ENCODE data around the gene AK8.
"Not testable (repeated sequence)": the region's sequence is repeated elsewhere in the genome, so short reads cannot be mapped to it uniquely, and the experiment has no call there.

Gene AK8

DNA sequence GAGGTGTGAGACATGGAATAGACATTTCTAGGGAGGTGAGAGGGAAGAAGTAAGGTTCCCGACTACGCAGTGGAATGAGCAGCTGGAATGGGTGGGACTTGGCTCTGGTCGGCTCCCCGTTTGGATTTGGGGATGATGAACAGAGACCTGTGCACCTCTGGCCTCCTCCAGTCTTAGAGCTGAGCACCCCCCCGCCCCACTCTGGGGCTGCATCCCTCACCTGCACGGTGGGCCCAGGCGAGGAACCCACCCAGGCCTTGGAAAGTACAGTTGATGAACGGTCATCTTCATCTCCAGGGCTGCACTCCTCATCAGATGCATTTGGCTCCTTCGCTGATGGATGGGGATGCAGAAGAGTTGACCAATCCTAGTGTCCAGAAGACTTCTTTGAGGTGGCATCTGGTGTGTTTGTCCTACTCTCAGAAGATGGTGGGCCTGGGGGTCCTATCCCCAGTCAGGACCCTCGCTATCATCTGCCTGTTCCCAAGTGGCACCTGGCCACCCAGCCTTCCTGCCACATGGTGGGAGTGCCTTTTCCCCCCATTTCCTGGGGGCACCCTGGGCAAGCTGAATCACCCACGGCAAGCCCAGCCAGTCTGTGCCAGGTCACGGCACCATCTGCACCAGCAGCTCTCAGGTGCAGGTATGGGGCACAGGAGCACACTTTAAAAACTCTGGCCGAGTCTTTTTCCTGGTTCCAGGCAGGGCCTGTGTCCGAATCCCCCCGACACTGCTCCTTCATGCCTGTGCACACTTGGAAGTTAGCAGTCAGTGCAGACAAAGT is 137.4 kb downstream of the AK8 start:
- no peak for DNase-seq

DNA sequence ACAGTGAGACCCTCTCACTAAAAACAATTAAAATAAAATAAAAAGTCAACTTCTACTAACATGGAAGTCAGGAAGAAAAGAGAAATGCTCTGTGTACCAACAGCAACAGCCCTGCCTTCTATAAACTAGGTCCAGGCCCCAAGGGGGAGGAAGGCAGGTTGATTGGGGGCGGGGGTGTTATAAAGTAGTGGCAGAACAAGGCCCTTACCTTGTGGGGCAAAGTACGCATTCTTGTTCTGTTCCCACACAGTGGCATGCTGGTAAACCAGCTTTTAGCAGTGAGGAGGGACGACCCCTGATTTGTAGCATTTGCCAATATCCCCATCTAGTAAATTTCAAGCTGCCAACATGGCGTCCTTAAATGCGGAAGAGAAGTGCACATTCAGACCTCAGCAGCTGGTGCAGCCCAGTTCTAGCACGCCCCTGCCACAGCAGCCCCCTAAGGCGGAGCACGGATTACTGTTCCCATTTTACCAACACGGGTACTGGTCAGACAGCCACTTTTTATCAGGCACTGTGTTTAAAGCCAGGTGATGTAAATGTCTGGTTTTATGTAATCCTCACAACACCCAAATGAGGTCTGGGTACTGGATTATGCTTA is 138.3 kb downstream of the AK8 start:
- no peak for DNase-seq

DNA sequence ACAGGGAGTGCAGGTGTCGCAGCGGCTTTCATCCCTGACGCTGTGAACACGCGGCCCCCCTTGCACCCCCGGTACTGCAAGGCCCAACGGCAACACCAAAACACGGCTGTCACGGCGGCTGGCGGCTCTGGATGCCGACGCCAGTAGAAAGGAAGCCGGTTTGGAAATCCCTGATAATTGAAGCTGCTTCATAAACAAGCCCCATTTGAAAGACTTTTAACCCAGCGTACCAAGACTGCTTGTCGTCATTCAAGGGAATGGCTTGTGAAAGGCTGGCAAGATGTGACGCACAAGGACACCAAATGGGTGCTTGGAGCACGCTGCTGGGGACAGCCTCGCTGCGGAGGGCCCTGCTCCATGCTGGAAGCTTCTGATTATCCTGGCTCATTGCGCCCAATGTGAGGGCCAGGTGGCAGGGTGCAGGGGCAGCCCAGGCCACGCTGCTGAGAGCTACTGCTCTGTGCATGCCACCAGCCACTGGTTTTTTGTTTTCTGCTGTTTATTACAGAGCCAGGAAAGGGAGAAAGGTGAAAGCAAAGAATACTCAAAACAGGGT is 144.7 kb downstream of the AK8 start:
- no peak for DNase-seq

DNA sequence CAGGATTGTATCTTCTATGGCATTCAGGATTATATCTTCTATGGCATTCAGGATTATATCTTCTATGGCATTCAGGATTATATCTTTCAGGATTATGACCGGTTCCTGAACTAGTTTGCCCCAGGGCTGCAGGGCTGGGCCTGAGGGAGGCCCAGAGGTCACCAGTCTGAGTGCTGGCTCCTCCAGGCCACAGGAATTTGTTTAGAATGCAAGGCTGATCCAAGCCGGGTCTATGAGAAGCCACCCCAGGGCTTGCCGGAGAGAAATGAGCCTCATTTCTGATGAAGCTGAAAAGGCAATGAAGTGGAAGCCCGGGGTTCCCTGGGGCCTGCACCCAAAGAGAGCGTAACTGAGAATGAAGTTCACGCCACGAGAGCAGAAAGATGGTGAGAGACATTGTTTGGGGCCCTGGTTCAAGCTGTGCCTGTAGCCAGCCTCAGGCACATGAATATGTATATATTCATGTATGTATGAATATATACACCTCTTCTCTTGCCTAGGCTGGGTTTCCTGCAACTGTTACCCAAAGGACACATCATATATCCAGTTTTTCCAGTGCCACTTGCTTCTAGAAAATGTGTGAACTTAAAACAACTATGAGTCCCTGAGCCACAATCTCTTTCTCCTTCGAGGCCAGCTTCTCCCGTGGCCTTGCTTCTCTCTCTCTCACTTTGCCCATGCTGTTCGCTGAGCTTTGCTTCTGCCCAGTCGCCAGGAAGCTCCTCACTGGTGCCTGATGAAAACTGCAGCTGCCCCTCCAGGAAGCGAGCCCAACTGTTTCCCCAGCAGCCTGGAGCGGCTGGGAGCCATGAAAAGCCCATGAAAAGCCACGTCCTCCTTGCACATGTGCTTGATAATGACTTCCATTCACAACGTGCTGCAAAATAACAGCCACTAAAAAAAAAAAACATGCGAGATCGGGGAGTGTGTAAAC is 145.5 kb downstream of the AK8 start:
- DNase-seq = no peak

DNA sequence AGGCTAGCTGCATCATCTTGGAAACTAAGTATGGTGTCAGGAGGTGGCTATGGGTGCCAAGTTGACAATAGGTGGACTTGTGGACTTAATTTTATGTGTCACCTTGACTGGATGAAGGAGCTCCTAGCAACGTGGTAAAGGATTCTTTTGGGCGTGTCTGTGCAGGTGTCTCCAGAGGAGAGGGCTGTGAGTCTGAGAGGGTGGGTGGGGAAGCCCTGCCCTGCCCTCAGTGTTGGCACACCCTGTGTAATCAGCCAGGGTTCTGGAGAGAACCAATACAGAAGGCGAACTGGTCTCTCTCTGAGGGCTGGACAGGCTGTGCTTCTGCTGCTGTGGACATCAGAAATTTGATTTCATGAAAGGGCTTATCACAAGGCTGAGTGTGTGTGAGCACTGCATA is 146.9 kb downstream of the AK8 start:
- DNase-seq = no peak

DNA sequence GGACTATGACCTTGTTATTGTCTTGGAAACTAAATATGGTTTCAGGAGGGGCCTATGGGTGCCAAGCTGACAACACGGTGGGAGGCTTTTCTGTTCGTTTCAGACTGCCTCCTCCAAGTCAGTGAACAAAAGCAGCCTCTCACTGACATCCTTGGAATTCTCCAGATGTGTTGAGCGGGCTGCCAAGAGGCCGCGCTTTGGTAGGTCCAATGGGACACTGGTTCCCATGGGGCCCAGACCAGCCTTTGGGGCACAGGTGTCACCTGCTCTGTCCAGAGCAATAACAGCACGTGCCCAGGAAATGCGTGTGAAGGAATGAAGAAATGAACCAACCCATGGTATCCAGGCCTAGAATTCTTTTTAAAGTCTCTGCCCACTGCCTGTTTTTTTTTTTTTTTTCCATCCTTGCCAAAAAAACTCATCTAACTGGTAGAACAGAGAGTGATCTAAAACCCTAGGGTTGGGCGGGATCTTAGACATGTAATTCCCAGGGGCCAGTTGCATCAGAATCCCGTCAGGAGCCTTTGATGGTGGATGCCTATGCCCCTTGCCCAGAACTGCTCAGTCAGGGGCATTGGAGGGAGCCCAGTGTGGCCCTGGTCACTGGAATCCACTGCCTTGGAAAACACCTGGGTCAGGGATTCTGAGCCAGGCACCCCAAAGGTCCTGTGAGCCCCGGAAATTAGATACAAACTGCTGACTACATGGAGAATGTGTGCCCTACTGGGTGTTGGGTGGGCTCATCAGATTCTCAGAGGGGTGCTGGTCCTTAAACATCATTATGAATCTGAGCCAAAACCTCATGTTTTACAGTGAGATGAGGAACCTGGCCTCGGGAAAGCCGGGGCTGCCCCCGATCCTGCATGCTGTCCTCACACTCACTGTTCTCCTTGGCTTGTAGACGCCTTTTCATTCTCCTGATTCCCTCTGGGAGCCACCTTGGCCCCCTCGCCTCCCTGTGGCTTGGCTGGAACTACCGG is 147.7 kb downstream of the AK8 start:
- DNase-seq = no peak

DNA sequence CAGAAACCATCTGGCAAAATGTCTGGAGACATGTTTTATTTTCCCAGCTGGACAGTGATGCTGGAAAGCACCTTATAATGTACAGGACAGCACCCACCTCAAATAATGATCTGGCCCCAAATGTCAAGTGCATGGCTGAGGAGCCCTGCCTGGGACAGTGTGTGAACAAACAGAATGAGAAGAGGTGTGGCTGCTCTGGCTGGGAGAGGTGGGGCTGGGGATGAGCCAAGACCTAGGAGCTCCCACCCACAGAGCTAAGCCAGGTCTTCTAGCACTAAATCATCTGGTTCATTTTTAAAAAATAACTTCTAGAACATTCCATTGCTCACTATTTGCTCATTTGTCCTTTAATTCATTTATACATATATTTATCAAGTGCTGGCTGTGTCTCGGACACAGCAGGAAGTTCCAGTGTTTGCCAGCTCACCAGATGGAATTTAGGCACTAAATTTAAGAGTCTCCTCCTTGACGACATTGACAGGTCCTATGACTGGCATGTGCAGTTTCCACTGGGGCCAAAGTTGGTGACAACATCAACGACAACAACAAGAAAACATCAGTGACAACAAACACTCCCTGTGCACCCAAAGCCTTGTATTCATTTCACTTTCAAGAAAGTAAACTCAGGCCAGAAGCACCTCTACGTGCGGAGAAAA is 148.7 kb downstream of the AK8 start:
- no peak for DNase-seq

DNA sequence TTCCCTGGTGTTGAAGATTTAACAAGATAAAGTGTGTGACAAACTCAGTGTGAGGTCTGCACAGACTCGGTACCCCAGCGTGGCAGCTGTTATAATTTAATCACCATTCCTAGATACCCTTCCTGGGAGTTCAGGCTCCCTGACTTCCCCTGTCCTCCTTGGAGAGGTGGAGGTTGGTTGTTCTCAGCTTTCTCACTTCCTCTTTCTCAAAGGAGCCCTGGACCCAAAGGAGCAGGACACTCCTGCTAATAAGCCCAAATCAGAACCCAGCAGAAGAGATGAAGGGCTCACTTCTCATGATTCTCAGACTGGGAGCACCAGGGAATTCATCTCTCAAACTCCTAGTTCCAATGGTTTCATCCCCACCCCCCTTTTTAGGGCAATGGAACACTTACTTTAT is 149.6 kb downstream of the AK8 start:
- DNase-seq = no peak

DNA sequence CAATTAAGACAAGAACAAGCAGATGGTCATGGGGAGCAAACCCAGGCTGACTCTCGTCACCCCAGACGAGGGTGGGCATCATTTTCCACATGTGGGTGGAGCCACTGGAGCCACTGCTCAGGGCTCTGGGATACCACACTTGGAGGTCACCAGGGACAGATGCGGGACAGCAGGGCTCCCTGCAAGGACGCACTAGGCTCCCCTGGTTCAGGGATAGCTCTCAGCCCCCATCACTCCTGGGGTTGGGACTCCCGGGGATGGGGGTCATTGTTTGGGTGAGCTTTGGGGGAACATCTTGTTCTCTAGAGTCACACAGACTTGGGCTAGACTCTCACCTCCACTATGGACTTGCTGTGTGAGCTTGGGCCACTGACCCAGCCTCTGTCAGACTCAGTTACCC is 150.0 kb downstream of the AK8 start:
- DNase-seq = no peak

DNA sequence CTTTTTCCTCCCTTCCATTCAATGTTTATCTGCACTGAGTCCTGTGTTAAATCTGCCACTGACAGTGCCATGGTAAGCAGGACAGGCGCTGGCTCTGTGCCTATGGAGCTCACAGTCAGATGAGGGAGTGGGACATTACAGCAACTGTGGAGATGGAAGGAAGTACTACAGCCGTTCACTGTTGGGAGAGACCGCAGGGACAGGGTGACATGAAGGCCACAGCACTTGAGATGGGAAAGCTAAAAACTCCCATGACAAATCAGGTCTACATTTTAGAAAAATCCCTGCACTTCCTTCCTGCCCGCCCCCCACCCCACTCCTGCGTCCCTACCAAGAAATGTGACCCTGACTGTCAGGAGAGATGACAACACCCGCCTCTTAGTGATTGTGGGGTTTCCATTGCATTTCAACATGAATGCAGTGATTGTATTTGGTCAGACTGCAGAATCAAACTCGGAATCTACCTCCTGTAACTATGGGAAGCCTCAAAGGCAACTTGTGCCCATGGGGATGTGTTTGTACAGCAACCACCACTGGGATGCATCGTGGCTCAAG is 151.4 kb downstream of the AK8 start:
- no peak for DNase-seq

DNA sequence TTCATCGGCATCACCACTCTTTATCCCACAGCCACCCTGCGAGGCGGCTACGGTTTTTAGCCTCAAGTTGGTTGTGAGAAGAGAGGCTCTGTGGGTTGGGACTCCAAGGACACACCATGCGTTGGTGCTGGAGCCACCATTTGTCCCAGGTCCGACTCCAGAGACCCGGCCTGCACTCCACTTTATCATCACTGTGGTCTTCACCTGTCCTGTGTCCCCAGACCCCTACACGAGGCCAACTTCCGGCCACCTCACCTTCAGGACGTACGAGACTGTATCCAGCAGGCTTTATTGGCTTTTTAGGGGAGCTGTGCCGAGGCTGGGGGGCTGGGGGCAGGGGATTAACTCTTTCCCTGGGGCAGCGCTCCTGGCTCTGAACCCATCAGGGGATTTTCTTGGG is 152.8 kb downstream of the AK8 start:
- DNase-seq = no peak

DNA sequence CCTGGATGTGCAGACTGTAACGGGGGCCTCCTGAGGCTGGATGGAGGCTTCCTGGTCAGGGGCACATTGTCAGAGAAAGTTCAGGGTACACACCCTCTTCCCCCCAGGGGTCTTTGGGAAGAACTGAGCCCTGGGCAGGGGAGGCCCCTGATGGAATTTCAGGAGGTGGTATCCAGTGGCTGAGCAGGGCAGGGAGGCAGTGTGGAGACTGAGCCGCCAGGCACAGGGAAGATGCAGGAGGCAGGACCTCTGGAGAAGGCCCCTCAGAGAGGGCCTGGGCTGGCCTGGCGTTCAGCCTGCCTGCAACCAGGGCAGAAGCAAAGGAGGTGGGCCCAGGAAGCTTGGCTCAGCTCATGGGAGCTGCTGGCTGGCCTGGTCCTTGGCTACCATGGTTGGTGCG is 154.3 kb downstream of the AK8 start:
- no peak for DNase-seq

DNA sequence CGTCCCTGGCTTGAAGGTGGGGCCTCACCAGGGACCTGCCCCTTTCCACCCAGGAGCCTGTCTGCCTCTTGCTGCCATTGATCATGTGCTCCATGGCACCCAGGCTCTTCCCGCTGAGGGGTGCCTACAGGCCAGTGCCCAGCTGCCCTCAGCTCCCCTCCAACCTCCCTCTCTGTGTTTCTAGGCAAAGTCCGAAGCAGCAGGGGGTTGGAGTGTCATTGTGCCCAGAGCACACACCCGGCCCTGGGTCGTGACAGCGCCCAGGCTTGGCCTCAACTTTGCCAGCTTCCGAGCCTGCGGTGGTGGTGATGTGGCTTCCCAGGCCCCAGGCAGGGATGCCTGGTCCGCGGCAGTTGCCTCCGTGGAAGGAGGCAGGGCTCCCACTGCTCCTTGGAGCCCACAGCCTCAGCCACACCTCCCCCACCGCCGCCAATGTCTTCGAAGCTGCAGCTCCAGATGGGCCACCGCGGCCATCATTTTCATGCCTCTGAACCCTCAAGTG is 155.5 kb downstream of the AK8 start:
- DNase-seq = no peak

DNA sequence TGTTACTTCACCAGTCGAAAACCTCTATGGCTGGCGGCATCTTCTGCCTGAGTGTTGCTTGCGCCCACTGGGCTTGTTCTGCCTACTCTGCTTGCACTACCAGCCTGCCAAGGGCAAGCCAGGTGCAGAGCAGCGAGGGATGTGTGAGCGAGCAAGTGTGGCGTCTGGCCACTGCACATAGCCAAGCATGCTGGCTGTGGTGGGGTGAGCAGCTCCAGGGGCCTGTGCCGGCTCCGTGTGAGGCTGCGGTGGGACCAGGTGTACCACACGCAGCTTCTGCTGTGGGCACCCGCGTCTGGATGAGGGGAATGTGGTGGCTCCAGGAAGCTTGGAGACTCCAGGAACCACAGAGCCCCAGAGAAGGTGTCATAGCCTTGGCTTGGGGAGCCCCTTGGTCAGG is 156.4 kb downstream of the AK8 start:
- no peak for DNase-seq

DNA sequence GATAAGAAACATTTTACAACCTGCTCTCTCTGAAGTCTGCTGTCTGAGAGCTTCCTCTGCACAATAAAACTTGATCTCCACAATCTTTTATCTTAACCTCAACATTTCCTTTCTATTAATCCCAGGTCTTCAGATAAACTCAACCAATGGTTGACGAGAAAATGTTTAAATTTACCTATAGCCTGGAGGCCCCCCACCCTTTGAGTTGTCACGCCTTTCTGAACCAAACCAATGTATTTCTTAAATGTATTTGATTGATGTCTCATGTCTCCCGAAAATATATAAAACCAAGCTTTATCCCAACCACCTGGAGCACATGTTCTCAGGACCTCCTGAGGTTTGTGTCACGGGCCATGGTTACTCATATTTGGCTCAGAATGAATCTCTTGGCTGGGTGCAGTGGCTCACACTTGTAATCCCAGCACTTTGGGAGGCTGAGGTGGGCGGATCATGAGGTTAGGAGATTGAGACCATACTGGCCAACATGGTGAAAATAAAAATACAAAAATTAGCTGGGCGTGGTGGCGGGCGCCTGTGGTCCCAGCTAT is 159.6 kb downstream of the AK8 start:
- DNase-seq = not testable (repeated sequence)

DNA sequence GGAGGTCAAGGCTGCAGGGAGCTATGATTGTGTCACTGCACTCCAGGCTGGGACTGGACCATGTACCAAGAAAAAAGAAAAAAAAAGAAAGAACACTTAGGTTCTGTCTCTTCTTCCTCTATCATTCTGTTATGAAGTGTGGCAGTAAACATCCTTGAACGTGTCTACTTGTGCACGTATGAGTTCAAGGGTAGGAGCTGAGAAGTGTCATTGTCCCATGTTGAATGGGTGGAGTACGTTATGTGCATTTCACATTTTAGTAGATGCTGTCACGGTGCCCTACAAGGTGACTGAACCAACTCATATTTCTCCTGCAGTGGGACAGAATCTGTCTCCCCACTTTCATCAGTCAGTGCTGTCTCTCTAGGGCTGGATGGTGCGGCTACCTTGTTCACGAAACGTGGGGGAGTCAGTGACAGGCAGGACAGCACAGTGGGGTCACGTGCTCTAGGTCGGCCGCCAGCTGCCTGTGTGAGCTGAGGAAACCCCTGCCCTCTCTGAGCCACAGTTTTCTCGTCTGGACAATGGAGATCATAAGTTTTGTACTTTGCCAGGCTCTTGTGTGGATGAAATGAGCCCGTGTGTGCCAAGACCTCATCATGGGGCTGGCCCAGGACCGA is 160.6 kb downstream of the AK8 start:
- DNase-seq = no peak

DNA sequence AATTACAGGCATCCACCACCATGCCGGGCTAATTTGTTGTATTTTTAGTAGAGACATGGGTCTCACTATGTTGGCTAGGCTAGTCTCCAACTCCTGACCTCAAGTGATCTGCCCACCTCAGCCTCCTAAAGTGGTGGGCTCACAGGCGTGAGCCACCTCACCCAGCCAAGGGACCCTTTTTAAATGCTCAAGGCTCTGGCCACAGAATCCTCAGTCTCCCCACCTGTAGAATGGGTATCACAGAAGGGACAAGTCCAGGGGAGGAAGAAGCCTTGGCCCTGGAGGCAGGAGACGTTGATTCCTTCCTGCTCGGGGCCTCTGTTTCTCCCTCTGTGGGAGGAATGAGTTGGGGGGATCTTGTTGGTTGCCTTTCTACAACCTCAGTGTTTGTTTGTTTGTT is 162.1 kb downstream of the AK8 start:
- no peak for DNase-seq

DNA sequence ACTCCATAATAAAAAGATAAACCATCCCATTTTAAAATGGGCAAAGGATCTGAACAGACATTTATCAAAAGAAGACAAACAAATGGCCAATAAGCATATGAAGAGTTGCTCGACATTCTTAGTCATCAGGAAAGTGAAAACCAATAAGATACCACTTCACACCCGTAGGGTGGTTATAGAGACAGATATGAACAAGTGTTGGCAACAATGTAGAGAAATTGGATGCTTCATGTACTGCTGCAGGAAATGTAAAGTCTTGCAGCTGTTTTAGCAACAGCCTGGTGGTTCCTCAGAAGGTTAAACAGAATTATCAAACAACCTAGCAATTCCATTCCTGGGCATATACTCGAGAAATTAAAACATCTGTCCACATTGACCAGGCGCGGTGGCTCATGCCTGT is 165.3 kb downstream of the AK8 start:
- DNase-seq = no peak

DNA sequence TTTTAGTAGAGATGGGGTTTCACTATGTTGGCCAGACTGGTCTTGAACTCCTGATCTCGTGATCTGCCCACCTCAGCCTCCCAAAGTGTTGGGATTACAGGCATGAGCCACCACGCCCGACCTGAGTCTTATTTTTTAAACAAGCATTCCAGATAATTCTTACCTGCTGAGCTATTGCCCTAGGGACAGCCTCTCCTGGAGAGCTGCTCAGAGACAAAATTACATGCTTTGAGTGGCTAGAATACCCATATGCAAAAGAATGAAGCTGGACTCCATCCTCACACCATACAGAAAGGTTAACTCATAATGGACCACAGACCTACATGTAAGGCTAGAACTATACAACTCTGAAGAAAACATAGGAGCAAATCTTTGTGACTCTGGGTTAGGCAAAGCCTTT is 166.2 kb downstream of the AK8 start:
- no peak for DNase-seq

DNA sequence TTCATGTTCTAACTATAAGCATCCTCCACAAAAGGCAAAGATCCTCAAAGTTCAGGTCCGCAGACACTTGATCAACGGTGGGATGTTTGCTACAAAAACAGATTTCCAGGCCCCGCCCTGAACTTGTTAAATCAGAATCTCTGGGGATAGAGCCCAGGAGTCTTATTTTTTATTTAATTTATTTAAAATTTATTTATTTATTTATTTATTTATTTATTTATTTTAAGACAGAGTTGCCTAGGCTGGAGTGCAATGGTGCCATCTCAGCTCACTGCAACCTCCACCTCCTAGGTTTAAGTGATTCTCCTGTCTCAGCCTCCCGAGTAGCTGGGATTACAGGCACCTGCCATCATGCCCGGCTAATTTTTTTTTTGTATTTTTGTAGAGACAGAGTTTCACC is 166.9 kb downstream of the AK8 start:
- DNase-seq = not testable (repeated sequence)
